ENCODE data around the gene KCNAB1.

The KCNAB1 gene

DNA sequence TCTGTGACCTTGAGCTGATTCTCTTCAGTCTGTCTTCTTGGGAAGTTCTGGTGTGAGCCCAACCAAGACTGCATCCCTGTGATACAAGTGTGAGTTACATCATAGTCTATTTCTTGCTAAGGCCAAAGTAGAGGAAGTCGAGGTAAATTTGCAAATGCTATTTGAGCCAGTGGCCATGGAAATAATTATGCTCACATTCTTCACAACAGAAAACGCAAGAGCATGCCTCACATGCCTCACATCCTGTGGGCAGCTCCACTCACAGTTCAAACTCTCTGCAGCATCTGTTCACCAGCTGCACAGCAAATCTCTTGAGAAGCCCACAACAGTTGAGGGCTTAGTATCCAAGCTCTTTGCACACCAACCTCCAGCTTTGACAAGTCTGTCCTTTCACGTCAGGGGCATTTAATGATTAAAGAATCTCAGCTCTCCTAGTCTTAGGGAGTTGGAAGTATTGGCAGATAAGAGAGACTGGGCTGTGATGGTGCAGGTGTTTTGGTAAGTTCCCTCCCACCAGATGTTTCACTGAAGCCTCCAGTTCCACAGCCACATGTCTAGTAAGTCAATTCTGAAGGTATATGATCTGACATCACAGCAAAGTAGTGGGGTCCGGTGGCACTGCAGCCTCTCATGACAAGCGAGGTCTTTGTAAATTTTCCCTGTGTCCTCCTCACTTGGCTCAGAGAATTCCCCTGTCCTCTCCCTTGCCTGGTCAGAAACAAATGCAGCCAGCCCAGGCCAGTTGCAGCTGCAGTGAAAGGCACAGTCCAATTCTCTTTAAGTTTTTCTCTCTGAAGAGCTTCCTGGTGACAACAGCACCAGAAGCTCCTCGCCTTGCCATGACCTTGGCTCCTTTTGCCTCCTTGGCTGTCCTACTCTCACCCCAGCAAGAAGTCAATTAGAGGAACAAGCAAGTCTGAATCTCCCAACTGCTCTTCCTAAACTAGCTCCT is 268.4 kb downstream of the KCNAB1 start:
- Histone ChIP-seq H3K4ac (ENCODE audit: low read depth in 1 of 2, low read length in 2 of 2) (no peak overlapping the region), H4K91ac (ENCODE audit: low read length) (no peak overlapping the region), H3K4me1 (ENCODE audit: control insufficient read depth, insufficient read depth, low read depth, low read length) (peaks cover 2% of the 10 kb centered on the region), H3K4me3 (ENCODE audit: insufficient read depth in 1 of 2, low read depth in 1 of 2, low read length in 2 of 2) (peak overlapping the region in 1 of 2 experiments; percentile 11), H3K14ac (ENCODE audit: low read length in 2 of 2) (no peak overlapping the region), H3K27ac (ENCODE audit: low read length, poor library complexity, severe bottlenecking) (no peak overlapping the region), H3K9ac (ENCODE audit: low read length) (peak overlapping the region; percentile 37), H2AFZ (ENCODE audit: low read depth, low read length) (no peak overlapping the region), H3K36me3 (ENCODE audit: control insufficient read depth in 1 of 2, insufficient read depth in 2 of 2, low read depth in 1 of 2, low read length in 2 of 2) (no peaks in the 10 kb centered on the region), H3K79me1 (replicated peaks; ENCODE audit: low read length, poor library complexity, severe bottlenecking) (no peaks in the 10 kb centered on the region), H2BK15ac (ENCODE audit: low read depth, poor library complexity, severe bottlenecking) (no peak overlapping the region), H2BK12ac (ENCODE audit: low read length in 2 of 2) (no peak overlapping the region), H2AK5ac (ENCODE audit: low read length, severe bottlenecking) (no peak overlapping the region), H3K18ac (ENCODE audit: low read depth in 1 of 2, low read length in 2 of 2) (no peak overlapping the region), H3K23ac (ENCODE audit: low read length in 2 of 2) (no peak overlapping the region), H2BK5ac (ENCODE audit: low read depth, low read length, poor library complexity, severe bottlenecking) (no peak overlapping the region), H4K8ac (ENCODE audit: low read length) (no peak overlapping the region), H3K4me2 (ENCODE audit: low read length, poor library complexity, severe bottlenecking) (no peak overlapping the region), H3K9me3 (ENCODE audit: control insufficient read depth, low read length) (no peaks in the 10 kb centered on the region), H2BK120ac (ENCODE audit: low read depth, low read length) (no peak overlapping the region), H3K27me3 (ENCODE audit: control insufficient read depth in 1 of 2, insufficient read depth in 1 of 2, low read length in 2 of 2) (peaks cover 0 to 19% of the 10 kb centered on the region in 2 experiments)
- peak; percentile 84 for DNase-seq
- WGBS, result 49% methylated on average over 6 of the region's 6 CpGs

DNA sequence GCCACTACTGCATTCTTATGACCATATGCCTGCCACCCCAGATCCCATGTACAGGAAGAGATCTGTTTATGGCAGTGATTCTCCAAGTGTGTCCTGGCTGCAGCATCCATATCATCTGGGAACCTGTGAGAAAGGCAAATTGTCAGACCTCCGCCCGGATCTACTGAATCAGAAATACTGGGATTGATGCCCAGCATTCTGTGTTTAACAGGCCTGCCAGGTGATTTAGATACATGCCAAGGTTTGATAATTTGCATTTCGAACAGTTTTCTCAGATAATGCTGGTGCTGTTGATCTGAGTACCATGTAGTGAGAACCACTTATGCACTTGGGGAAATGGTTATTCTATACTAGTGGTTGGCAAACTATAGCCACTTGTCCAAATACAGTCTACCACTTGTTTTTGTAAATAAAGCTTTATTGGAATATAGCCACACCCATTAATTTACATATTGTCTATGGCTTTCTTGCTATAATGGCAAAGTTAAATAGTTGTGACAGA is 269.1 kb downstream of the KCNAB1 start:
- no peak overlapping the region for H4K91ac ChIP-seq (ENCODE audit: low read length)
- H3K4me3 ChIP-seq (ENCODE audit: insufficient read depth in 1 of 2, low read depth in 1 of 2, low read length in 2 of 2), result peak overlapping the region in 1 of 2 experiments; percentile 11
- no peak overlapping the region for H3K18ac ChIP-seq (ENCODE audit: low read depth in 1 of 2, low read length in 2 of 2)
- peaks cover 0 to 24% of the 10 kb centered on the region in 2 experiments for H3K27me3 ChIP-seq (ENCODE audit: control insufficient read depth in 1 of 2, insufficient read depth in 1 of 2, low read length in 2 of 2)
- no peak overlapping the region for H2AFZ ChIP-seq (ENCODE audit: low read depth, low read length)
- no peak overlapping the region for H3K23ac ChIP-seq (ENCODE audit: low read length in 2 of 2)
- no peak overlapping the region for H2BK12ac ChIP-seq (ENCODE audit: low read length in 2 of 2)
- peak overlapping the region; percentile 37 for H3K9ac ChIP-seq (ENCODE audit: low read length)
- no peaks in the 10 kb centered on the region for H3K9me3 ChIP-seq (ENCODE audit: control insufficient read depth, low read length)
- DNase-seq, result no peak
- no peak overlapping the region for H3K4ac ChIP-seq (ENCODE audit: low read depth in 1 of 2, low read length in 2 of 2)
- no peak overlapping the region for H4K8ac ChIP-seq (ENCODE audit: low read length)
- no peak overlapping the region for H3K14ac ChIP-seq (ENCODE audit: low read length in 2 of 2)
- no peak overlapping the region for H2BK15ac ChIP-seq (ENCODE audit: low read depth, poor library complexity, severe bottlenecking)
- H2BK120ac ChIP-seq (ENCODE audit: low read depth, low read length), result no peak overlapping the region
- H3K36me3 ChIP-seq (ENCODE audit: control insufficient read depth in 1 of 2, insufficient read depth in 2 of 2, low read depth in 1 of 2, low read length in 2 of 2), result no peaks in the 10 kb centered on the region
- H2AK5ac ChIP-seq (ENCODE audit: low read length, severe bottlenecking), result no peak overlapping the region
- no peak overlapping the region for H2BK5ac ChIP-seq (ENCODE audit: low read depth, low read length, poor library complexity, severe bottlenecking)
- peaks cover 2% of the 10 kb centered on the region for H3K4me1 ChIP-seq (ENCODE audit: control insufficient read depth, insufficient read depth, low read depth, low read length)
- H3K79me1 ChIP-seq (replicated peaks; ENCODE audit: low read length, poor library complexity, severe bottlenecking), result no peaks in the 10 kb centered on the region
- no peak overlapping the region for H3K4me2 ChIP-seq (ENCODE audit: low read length, poor library complexity, severe bottlenecking)
- WGBS, result 94% methylated on average over 3 of the region's 3 CpGs
- H3K27ac ChIP-seq (ENCODE audit: low read length, poor library complexity, severe bottlenecking), result no peak overlapping the region

DNA sequence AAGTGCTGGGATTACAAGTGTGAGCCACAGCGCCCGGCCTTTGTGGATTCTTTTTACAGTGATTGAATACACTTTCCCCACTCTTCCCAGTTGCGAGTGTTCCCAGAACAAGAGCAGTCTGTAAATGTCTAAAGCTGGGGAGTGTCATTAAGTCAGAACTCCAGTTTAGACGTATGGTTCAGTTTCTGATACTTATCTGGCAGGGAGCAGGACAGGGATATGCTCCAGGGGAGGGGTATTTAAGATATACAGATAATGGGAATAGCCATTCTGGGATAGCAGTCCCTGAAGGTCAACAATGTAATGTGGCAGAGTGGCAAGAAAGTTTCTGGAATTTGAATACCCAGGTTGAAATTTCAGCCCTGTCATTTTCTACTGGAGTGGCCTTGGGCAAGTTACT is 270.5 kb downstream of the KCNAB1 start:
- Histone ChIP-seq H2BK15ac (ENCODE audit: low read depth, poor library complexity, severe bottlenecking) (no peak overlapping the region), H3K4me2 (ENCODE audit: low read length, poor library complexity, severe bottlenecking) (no peak overlapping the region), H3K9ac (ENCODE audit: low read length) (no peak overlapping the region), H2BK12ac (ENCODE audit: low read length in 2 of 2) (no peak overlapping the region), H4K8ac (ENCODE audit: low read length) (no peak overlapping the region), H3K14ac (ENCODE audit: low read length in 2 of 2) (no peak overlapping the region), H3K9me3 (ENCODE audit: control insufficient read depth, low read length) (no peaks in the 10 kb centered on the region), H3K4ac (ENCODE audit: low read depth in 1 of 2, low read length in 2 of 2) (no peak overlapping the region), H3K27me3 (ENCODE audit: control insufficient read depth in 1 of 2, insufficient read depth in 1 of 2, low read length in 2 of 2) (peaks cover 0 to 25% of the 10 kb centered on the region in 2 experiments), H2AK5ac (ENCODE audit: low read length, severe bottlenecking) (no peak overlapping the region), H3K79me1 (replicated peaks; ENCODE audit: low read length, poor library complexity, severe bottlenecking) (no peaks in the 10 kb centered on the region), H2BK5ac (ENCODE audit: low read depth, low read length, poor library complexity, severe bottlenecking) (no peak overlapping the region), H4K91ac (ENCODE audit: low read length) (no peak overlapping the region), H2AFZ (ENCODE audit: low read depth, low read length) (no peak overlapping the region), H3K4me3 (ENCODE audit: insufficient read depth in 1 of 2, low read depth in 1 of 2, low read length in 2 of 2) (no peak overlapping the region), H3K36me3 (ENCODE audit: control insufficient read depth in 1 of 2, insufficient read depth in 2 of 2, low read depth in 1 of 2, low read length in 2 of 2) (no peaks in the 10 kb centered on the region), H3K18ac (ENCODE audit: low read depth in 1 of 2, low read length in 2 of 2) (no peak overlapping the region), H3K27ac (ENCODE audit: low read length, poor library complexity, severe bottlenecking) (no peak overlapping the region), H3K4me1 (ENCODE audit: control insufficient read depth, insufficient read depth, low read depth, low read length) (peaks cover 2% of the 10 kb centered on the region), H2BK120ac (ENCODE audit: low read depth, low read length) (no peak overlapping the region), H3K23ac (ENCODE audit: low read length in 2 of 2) (no peak overlapping the region)
- WGBS, result 52% methylated on average over 2 of the region's 4 CpGs
- DNase-seq, result no peak

DNA sequence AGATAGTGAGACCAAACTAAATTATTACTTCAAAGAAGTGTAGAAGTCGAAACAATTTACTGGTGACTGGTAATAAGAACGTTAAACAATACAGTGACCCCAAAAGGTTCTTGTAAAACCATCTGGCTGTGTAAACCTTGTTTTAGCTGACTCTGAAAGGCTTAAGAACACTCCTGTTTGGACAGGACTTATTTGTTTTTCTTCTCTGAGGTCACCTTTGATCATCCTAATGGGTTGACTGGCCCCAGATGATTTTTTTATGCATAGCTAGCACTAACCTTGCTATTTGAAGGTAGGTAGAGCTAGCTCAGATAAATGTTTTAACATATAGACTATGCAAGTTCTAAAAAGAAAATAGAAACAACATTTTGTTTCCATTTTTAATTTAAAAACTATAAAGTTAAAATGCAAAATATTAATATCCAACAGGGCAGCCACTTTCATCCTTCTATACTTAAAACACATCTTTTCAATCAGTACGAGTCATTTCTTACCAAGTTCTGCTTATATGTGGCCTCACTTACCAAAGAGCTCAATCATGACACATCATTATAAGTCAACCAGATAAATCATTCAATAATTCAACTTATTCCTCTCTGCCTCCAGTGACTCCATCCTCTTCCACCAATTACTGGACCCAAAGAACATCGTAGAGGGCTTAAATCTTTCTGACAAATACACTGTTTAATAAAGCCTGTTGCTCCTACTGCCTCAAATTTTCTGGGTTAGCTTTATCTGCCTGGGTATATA is 275.8 kb downstream of the KCNAB1 start:
- no peak overlapping the region for H2BK12ac ChIP-seq (ENCODE audit: low read length in 2 of 2)
- no peak overlapping the region for H2BK120ac ChIP-seq (ENCODE audit: low read depth, low read length)
- H3K14ac ChIP-seq (ENCODE audit: low read length in 2 of 2), result no peak overlapping the region
- no peak overlapping the region for H2BK15ac ChIP-seq (ENCODE audit: low read depth, poor library complexity, severe bottlenecking)
- no peak overlapping the region for H4K8ac ChIP-seq (ENCODE audit: low read length)
- H3K18ac ChIP-seq (ENCODE audit: low read depth in 1 of 2, low read length in 2 of 2), result no peak overlapping the region
- no peaks in the 10 kb centered on the region for H3K36me3 ChIP-seq (ENCODE audit: control insufficient read depth in 1 of 2, insufficient read depth in 2 of 2, low read depth in 1 of 2, low read length in 2 of 2)
- no peak overlapping the region for H3K4me3 ChIP-seq (ENCODE audit: insufficient read depth in 1 of 2, low read depth in 1 of 2, low read length in 2 of 2)
- no peaks in the 10 kb centered on the region for H3K9me3 ChIP-seq (ENCODE audit: control insufficient read depth, low read length)
- no peak overlapping the region for H2BK5ac ChIP-seq (ENCODE audit: low read depth, low read length, poor library complexity, severe bottlenecking)
- no peak overlapping the region for H3K23ac ChIP-seq (ENCODE audit: low read length in 2 of 2)
- DNase-seq, result no peak
- no peak overlapping the region for H3K4me2 ChIP-seq (ENCODE audit: low read length, poor library complexity, severe bottlenecking)
- H3K4me1 ChIP-seq (ENCODE audit: control insufficient read depth, insufficient read depth, low read depth, low read length), result no peaks in the 10 kb centered on the region
- WGBS, result 76% methylated on average over 4 of the region's 4 CpGs
- no peak overlapping the region for H3K27ac ChIP-seq (ENCODE audit: low read length, poor library complexity, severe bottlenecking)
- no peak overlapping the region for H4K91ac ChIP-seq (ENCODE audit: low read length)
- no peak overlapping the region for H3K4ac ChIP-seq (ENCODE audit: low read depth in 1 of 2, low read length in 2 of 2)
- H3K9ac ChIP-seq (ENCODE audit: low read length), result no peak overlapping the region
- no peak overlapping the region for H2AFZ ChIP-seq (ENCODE audit: low read depth, low read length)
- no peak overlapping the region for H2AK5ac ChIP-seq (ENCODE audit: low read length, severe bottlenecking)
- peaks cover 0 to 9% of the 10 kb centered on the region in 2 experiments for H3K27me3 ChIP-seq (ENCODE audit: control insufficient read depth in 1 of 2, insufficient read depth in 1 of 2, low read length in 2 of 2)
- no peaks in the 10 kb centered on the region for H3K79me1 ChIP-seq (replicated peaks; ENCODE audit: low read length, poor library complexity, severe bottlenecking)
